ENCODE measurements around the gene NEB.

NEB gene

GRCh38 chr2:151661625-151662024 lies 72.7 kb downstream of the NEB start:
- DNase-seq: no peak
- no peak overlapping the region for H3K4me3 ChIP-seq (ENCODE audit: insufficient read depth, low read depth, low read length, poor library complexity, severe bottlenecking)
- no peaks in the 10 kb centered on the region for H3K9me3 ChIP-seq (ENCODE audit: control insufficient read depth, low read length)
- no peaks in the 10 kb centered on the region for H3K4me1 ChIP-seq (ENCODE audit: control insufficient read depth, insufficient read depth, low read length, poor library complexity, severe bottlenecking)
- H3K27ac ChIP-seq (ENCODE audit: insufficient read depth, low read length, poor library complexity, severe bottlenecking): no peak overlapping the region
- no peaks in the 10 kb centered on the region for H3K36me3 ChIP-seq (ENCODE audit: control insufficient read depth, insufficient read depth, low read length)
- H3K27me3 ChIP-seq (replicated peaks; ENCODE audit: control insufficient read depth, insufficient read depth, low read length, poor library complexity, severe bottlenecking): no peaks in the 10 kb centered on the region

- H3K4me3 ChIP-seq (ENCODE audit: insufficient read depth, low read depth, low read length, poor library complexity, severe bottlenecking): no peak overlapping the region
Measured at GRCh38 chr2:151658081-151658480, 76.2 kb downstream of the NEB start.

GRCh38 chr2:151657667-151658076 lies 76.6 kb downstream of the NEB start:
- Histone ChIP-seq H3K36me3 (ENCODE audit: control insufficient read depth, insufficient read depth, low read length) (no peaks in the 10 kb centered on the region), H3K9me3 (ENCODE audit: control insufficient read depth, low read length) (no peaks in the 10 kb centered on the region), H3K4me1 (ENCODE audit: control insufficient read depth, insufficient read depth, low read length, poor library complexity, severe bottlenecking) (no peaks in the 10 kb centered on the region), H3K27me3 (replicated peaks; ENCODE audit: control insufficient read depth, insufficient read depth, low read length, poor library complexity, severe bottlenecking) (no peaks in the 10 kb centered on the region), H3K27ac (ENCODE audit: insufficient read depth, low read length, poor library complexity, severe bottlenecking) (no peak overlapping the region), H3K4me3 (ENCODE audit: insufficient read depth, low read depth, low read length, poor library complexity, severe bottlenecking) (no peak overlapping the region)
- DNase-seq: no peak

More at GRCh38 chr2:151658081-151658480, 76.2 kb downstream of the NEB start:
- Histone ChIP-seq H3K27ac (ENCODE audit: insufficient read depth, low read length, poor library complexity, severe bottlenecking) (no peak overlapping the region), H3K27me3 (replicated peaks; ENCODE audit: control insufficient read depth, insufficient read depth, low read length, poor library complexity, severe bottlenecking) (no peaks in the 10 kb centered on the region), H3K9me3 (ENCODE audit: control insufficient read depth, low read length) (no peaks in the 10 kb centered on the region), H3K4me1 (ENCODE audit: control insufficient read depth, insufficient read depth, low read length, poor library complexity, severe bottlenecking) (no peaks in the 10 kb centered on the region), H3K36me3 (ENCODE audit: control insufficient read depth, insufficient read depth, low read length) (no peaks in the 10 kb centered on the region)
- DNase-seq: no peak

- no peak overlapping the region for H3K4me3 ChIP-seq (ENCODE audit: insufficient read depth, low read depth, low read length, poor library complexity, severe bottlenecking)
- H3K27ac ChIP-seq (ENCODE audit: insufficient read depth, low read length, poor library complexity, severe bottlenecking): no peak overlapping the region
- no peaks in the 10 kb centered on the region for H3K36me3 ChIP-seq (ENCODE audit: control insufficient read depth, insufficient read depth, low read length)
- H3K4me1 ChIP-seq (ENCODE audit: control insufficient read depth, insufficient read depth, low read length, poor library complexity, severe bottlenecking): no peaks in the 10 kb centered on the region
- no peaks in the 10 kb centered on the region for H3K27me3 ChIP-seq (replicated peaks; ENCODE audit: control insufficient read depth, insufficient read depth, low read length, poor library complexity, severe bottlenecking)
- H3K9me3 ChIP-seq (ENCODE audit: control insufficient read depth, low read length): no peaks in the 10 kb centered on the region
- no peak for DNase-seq
Measured at GRCh38 chr2:151655663-151656398, 78.4 kb downstream of the NEB start.

GRCh38 chr2:151654891-151655290 lies 79.4 kb downstream of the NEB start:
- no peaks in the 10 kb centered on the region for H3K27me3 ChIP-seq (replicated peaks; ENCODE audit: control insufficient read depth, insufficient read depth, low read length, poor library complexity, severe bottlenecking)
- no peak for DNase-seq
- H3K4me1 ChIP-seq (ENCODE audit: control insufficient read depth, insufficient read depth, low read length, poor library complexity, severe bottlenecking): no peaks in the 10 kb centered on the region
- no peak overlapping the region for H3K27ac ChIP-seq (ENCODE audit: insufficient read depth, low read length, poor library complexity, severe bottlenecking)
- H3K9me3 ChIP-seq (ENCODE audit: control insufficient read depth, low read length): no peaks in the 10 kb centered on the region
- no peak overlapping the region for H3K4me3 ChIP-seq (ENCODE audit: insufficient read depth, low read depth, low read length, poor library complexity, severe bottlenecking)
- H3K36me3 ChIP-seq (ENCODE audit: control insufficient read depth, insufficient read depth, low read length): no peaks in the 10 kb centered on the region

- no peak overlapping the region for H3K27ac ChIP-seq (ENCODE audit: insufficient read depth, low read length, poor library complexity, severe bottlenecking)
- no peaks in the 10 kb centered on the region for H3K27me3 ChIP-seq (replicated peaks; ENCODE audit: control insufficient read depth, insufficient read depth, low read length, poor library complexity, severe bottlenecking)
- no peak overlapping the region for H3K4me3 ChIP-seq (ENCODE audit: insufficient read depth, low read depth, low read length, poor library complexity, severe bottlenecking)
- H3K36me3 ChIP-seq (ENCODE audit: control insufficient read depth, insufficient read depth, low read length): no peaks in the 10 kb centered on the region
- no peak for DNase-seq
- H3K4me1 ChIP-seq (ENCODE audit: control insufficient read depth, insufficient read depth, low read length, poor library complexity, severe bottlenecking): no peaks in the 10 kb centered on the region
- no peaks in the 10 kb centered on the region for H3K9me3 ChIP-seq (ENCODE audit: control insufficient read depth, low read length)
Measured at GRCh38 chr2:151654085-151654484, 80.2 kb downstream of the NEB start.

- Histone ChIP-seq H3K36me3 (ENCODE audit: control insufficient read depth, insufficient read depth, low read length) (no peaks in the 10 kb centered on the region), H3K9me3 (ENCODE audit: control insufficient read depth, low read length) (peaks cover 8% of the 10 kb centered on the region), H3K4me3 (ENCODE audit: insufficient read depth, low read depth, low read length, poor library complexity, severe bottlenecking) (no peak overlapping the region), H3K27ac (ENCODE audit: insufficient read depth, low read length, poor library complexity, severe bottlenecking) (no peak overlapping the region), H3K27me3 (replicated peaks; ENCODE audit: control insufficient read depth, insufficient read depth, low read length, poor library complexity, severe bottlenecking) (no peaks in the 10 kb centered on the region), H3K4me1 (ENCODE audit: control insufficient read depth, insufficient read depth, low read length, poor library complexity, severe bottlenecking) (no peaks in the 10 kb centered on the region)
- DNase-seq: no peak
Measured at GRCh38 chr2:151651274-151651673, 83.0 kb downstream of the NEB start.

GRCh38 chr2:151650456-151650855 lies 83.8 kb downstream of the NEB start:
- no peaks in the 10 kb centered on the region for H3K27me3 ChIP-seq (replicated peaks; ENCODE audit: control insufficient read depth, insufficient read depth, low read length, poor library complexity, severe bottlenecking)
- H3K4me1 ChIP-seq (ENCODE audit: control insufficient read depth, insufficient read depth, low read length, poor library complexity, severe bottlenecking): no peaks in the 10 kb centered on the region
- no peak overlapping the region for H3K4me3 ChIP-seq (ENCODE audit: insufficient read depth, low read depth, low read length, poor library complexity, severe bottlenecking)
- H3K27ac ChIP-seq (ENCODE audit: insufficient read depth, low read length, poor library complexity, severe bottlenecking): no peak overlapping the region
- H3K9me3 ChIP-seq (ENCODE audit: control insufficient read depth, low read length): peaks cover 8% of the 10 kb centered on the region
- no peaks in the 10 kb centered on the region for H3K36me3 ChIP-seq (ENCODE audit: control insufficient read depth, insufficient read depth, low read length)
- no peak for DNase-seq

GRCh38 chr2:151649966-151650365 lies 84.3 kb downstream of the NEB start:
- H3K4me1 ChIP-seq (ENCODE audit: control insufficient read depth, insufficient read depth, low read length, poor library complexity, severe bottlenecking): no peaks in the 10 kb centered on the region
- H3K4me3 ChIP-seq (ENCODE audit: insufficient read depth, low read depth, low read length, poor library complexity, severe bottlenecking): no peak overlapping the region
- no peak overlapping the region for H3K27ac ChIP-seq (ENCODE audit: insufficient read depth, low read length, poor library complexity, severe bottlenecking)
- H3K36me3 ChIP-seq (ENCODE audit: control insufficient read depth, insufficient read depth, low read length): no peaks in the 10 kb centered on the region
- peaks cover 8% of the 10 kb centered on the region for H3K9me3 ChIP-seq (ENCODE audit: control insufficient read depth, low read length)
- H3K27me3 ChIP-seq (replicated peaks; ENCODE audit: control insufficient read depth, insufficient read depth, low read length, poor library complexity, severe bottlenecking): no peaks in the 10 kb centered on the region
- no peak for DNase-seq

GRCh38 chr2:151649400-151649799 lies 84.9 kb downstream of the NEB start:
- Histone ChIP-seq H3K4me3 (ENCODE audit: insufficient read depth, low read depth, low read length, poor library complexity, severe bottlenecking) (no peak overlapping the region), H3K9me3 (ENCODE audit: control insufficient read depth, low read length) (peaks cover 8% of the 10 kb centered on the region), H3K27me3 (replicated peaks; ENCODE audit: control insufficient read depth, insufficient read depth, low read length, poor library complexity, severe bottlenecking) (no peaks in the 10 kb centered on the region), H3K4me1 (ENCODE audit: control insufficient read depth, insufficient read depth, low read length, poor library complexity, severe bottlenecking) (no peaks in the 10 kb centered on the region), H3K27ac (ENCODE audit: insufficient read depth, low read length, poor library complexity, severe bottlenecking) (no peak overlapping the region), H3K36me3 (ENCODE audit: control insufficient read depth, insufficient read depth, low read length) (no peaks in the 10 kb centered on the region)
- no peak for DNase-seq
